Fibroblast of lung (primary cell): ENCODE measurements around the gene HTRA3. TPM values are rescaled to one million over a fixed set of nuclear protein-coding genes. Genes with fewer than 3 reads are reported as not detected.

Experiments used
- DNase-seq, 2 donors: peaks; one replicate each; pipeline versions ENCODE4 v3.0.0 to v3.0.0-alpha.2; 2010; ENCODE audit warnings: low read depth in 2 of 2
- H2AFZ ChIP-seq: 2 replicates; pipeline ENCODE4 v1.5.1; 2012; ENCODE audit warnings: low read length, control low read depth, inconsistent platforms
- H3K27ac ChIP-seq: 2 replicates; pipeline ENCODE4 v1.5.1; 2011; ENCODE audit warnings: low read length, control low read depth; ENCODE audit not compliant: insufficient read depth
- H3K27me3 ChIP-seq: 2 replicates; pipeline ENCODE4 v1.5.1; 2011; ENCODE audit warnings: mild to moderate bottlenecking, low read length; ENCODE audit not compliant: control insufficient read depth, insufficient read depth
- H3K36me3 ChIP-seq: 2 replicates; pipeline ENCODE4 v1.5.1; 2011; ENCODE audit warnings: low read length; ENCODE audit not compliant: control insufficient read depth, insufficient read depth
- H3K4me1 ChIP-seq: 2 replicates; pipeline ENCODE4 v1.5.1; 2011; ENCODE audit warnings: low read length; ENCODE audit not compliant: control insufficient read depth, insufficient read depth; ENCODE audit errors: extremely low read depth
- H3K4me2 ChIP-seq: 2 replicates; pipeline ENCODE4 v1.5.1; 2011; ENCODE audit warnings: low read length, control low read depth; ENCODE audit not compliant: insufficient read depth; ENCODE audit errors: extremely low read depth
- H3K4me3 ChIP-seq, 4 experiments: fragments of 200-600 bp in 1 of 4; sonication (generic) in 1 of 4; replicated peaks in 1 of 4; 2 replicates each; pipeline ENCODE4 v1.5.1; 2011 to 2016; ENCODE audit warnings: low read length in 4 of 4, low read depth in 3 of 4, mild to moderate bottlenecking in 3 of 4, control low read depth in 2 of 4, inconsistent platforms in 1 of 4, mixed read lengths in 1 of 4; ENCODE audit not compliant: insufficient read depth in 1 of 4; ENCODE audit errors: control extremely low read depth in 1 of 4
- H3K79me2 ChIP-seq: 2 replicates; pipeline ENCODE4 v1.5.1; 2012; ENCODE audit warnings: mild to moderate bottlenecking, low read length, inconsistent platforms; ENCODE audit not compliant: control insufficient read depth, insufficient read depth
- H3K9ac ChIP-seq: 2 replicates; pipeline ENCODE4 v1.5.1; 2011; ENCODE audit warnings: mild to moderate bottlenecking, low read length, control low read depth; ENCODE audit not compliant: insufficient read depth
- H3K9me3 ChIP-seq: 2 replicates; pipeline ENCODE4 v1.5.1; 2012; ENCODE audit warnings: low read depth, low read length; ENCODE audit not compliant: control insufficient read depth, insufficient read depth
- H4K20me1 ChIP-seq: 2 replicates; pipeline ENCODE4 v1.5.1; 2011; ENCODE audit warnings: low read length; ENCODE audit not compliant: control insufficient read depth, insufficient read depth; ENCODE audit errors: extremely low read depth
- EZH2 ChIP-seq: IDR thresholded peaks from 2 replicates; pipeline ENCODE4 v1.5.1; 2012; ENCODE audit warnings: low read length, control low read depth, mild to moderate bottlenecking; ENCODE audit errors: missing control alignments
- polyA plus RNA-seq, 2 donors: library from polyadenylated mRNA; depleted of rRNA in 1 of 2; stranded (reverse) in 1 of 2; unstranded in 1 of 2; fragments of >200 nt; gene quantifications; 2 replicates each; pipeline ENCODE4 v1.2.1, GENCODE V29; 2011 to 2012; ENCODE audit warnings: missing spikeins in 1 of 2
- total RNA-seq: library from RNA; depleted of rRNA; stranded (reverse); fragments of >200 nt; gene quantifications from 2 replicates; pipeline ENCODE4 v1.2.1, GENCODE V29; 2014
- TF ChIP-seq, protein P1 (sequence below), 2 donors: IDR thresholded peaks in 1 of 2; conservative IDR thresholded peaks in 1 of 2; 1 replicate in 1 of 2; 2 replicates in 1 of 2; pipeline ENCODE4 v1.5.1; 2011 to 2012; ENCODE audit warnings: low read length in 2 of 2, control low read depth in 1 of 2, inconsistent platforms in 1 of 2, low read depth in 1 of 2, mild to moderate bottlenecking in 1 of 2

Gene HTRA3
- total and polyA plus RNA-seq, 2 donors (not counting 1 experiment from before 2014, with no cell fraction given), result 2.8 to 3.5 TPM

- H3K79me2 ChIP-seq, result no peaks in the 10 kb centered on the region
- no peak overlapping the region for H2AFZ ChIP-seq
- no peak for DNase-seq
- TF ChIP-seq, protein P1, sequence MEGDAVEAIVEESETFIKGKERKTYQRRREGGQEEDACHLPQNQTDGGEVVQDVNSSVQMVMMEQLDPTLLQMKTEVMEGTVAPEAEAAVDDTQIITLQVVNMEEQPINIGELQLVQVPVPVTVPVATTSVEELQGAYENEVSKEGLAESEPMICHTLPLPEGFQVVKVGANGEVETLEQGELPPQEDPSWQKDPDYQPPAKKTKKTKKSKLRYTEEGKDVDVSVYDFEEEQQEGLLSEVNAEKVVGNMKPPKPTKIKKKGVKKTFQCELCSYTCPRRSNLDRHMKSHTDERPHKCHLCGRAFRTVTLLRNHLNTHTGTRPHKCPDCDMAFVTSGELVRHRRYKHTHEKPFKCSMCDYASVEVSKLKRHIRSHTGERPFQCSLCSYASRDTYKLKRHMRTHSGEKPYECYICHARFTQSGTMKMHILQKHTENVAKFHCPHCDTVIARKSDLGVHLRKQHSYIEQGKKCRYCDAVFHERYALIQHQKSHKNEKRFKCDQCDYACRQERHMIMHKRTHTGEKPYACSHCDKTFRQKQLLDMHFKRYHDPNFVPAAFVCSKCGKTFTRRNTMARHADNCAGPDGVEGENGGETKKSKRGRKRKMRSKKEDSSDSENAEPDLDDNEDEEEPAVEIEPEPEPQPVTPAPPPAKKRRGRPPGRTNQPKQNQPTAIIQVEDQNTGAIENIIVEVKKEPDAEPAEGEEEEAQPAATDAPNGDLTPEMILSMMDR (conservative IDR thresholded peaks at IDR 0.05 in 1 of 2, IDR thresholded peaks at IDR 0.05 in 1 of 2; ENCODE audit: low read depth in 1 of 2, low read length in 2 of 2), result no peak
- TF ChIP-seq EZH2, result no peak
- no peaks in the 10 kb centered on the region for H3K9me3 ChIP-seq
- H3K36me3 ChIP-seq, result no peaks in the 10 kb centered on the region
- H3K4me2 ChIP-seq, result no peak overlapping the region
- H3K4me3 ChIP-seq, result no peak overlapping the region
- H3K27me3 ChIP-seq, result no peaks in the 10 kb centered on the region
- no peaks in the 10 kb centered on the region for H4K20me1 ChIP-seq
- no peak overlapping the region for H3K9ac ChIP-seq
- no peak overlapping the region for H3K27ac ChIP-seq
- no peaks in the 10 kb centered on the region for H3K4me1 ChIP-seq
These were observed 25.9 kb downstream of the HTRA3 start for GRCh38 chr4:8295471-8295870.

GRCh38 chr4:8296491-8296890 is 26.9 kb downstream of the HTRA3 start:
- no peaks in the 10 kb centered on the region for H3K79me2 ChIP-seq
- TF ChIP-seq, protein P1 (conservative IDR thresholded peaks at IDR 0.05 in 1 of 2, IDR thresholded peaks at IDR 0.05 in 1 of 2; ENCODE audit: low read depth in 1 of 2, low read length in 2 of 2), result no peak
- TF ChIP-seq EZH2, result no peak
- no peak overlapping the region for H3K4me3 ChIP-seq
- no peaks in the 10 kb centered on the region for H3K4me1 ChIP-seq
- H3K4me2 ChIP-seq, result no peak overlapping the region
- no peaks in the 10 kb centered on the region for H3K36me3 ChIP-seq
- H2AFZ ChIP-seq, result no peak overlapping the region
- no peaks in the 10 kb centered on the region for H4K20me1 ChIP-seq
- no peaks in the 10 kb centered on the region for H3K27me3 ChIP-seq
- no peak overlapping the region for H3K27ac ChIP-seq
- H3K9ac ChIP-seq, result no peak overlapping the region
- DNase-seq, result no peak
- H3K9me3 ChIP-seq, result no peaks in the 10 kb centered on the region

DNA sequence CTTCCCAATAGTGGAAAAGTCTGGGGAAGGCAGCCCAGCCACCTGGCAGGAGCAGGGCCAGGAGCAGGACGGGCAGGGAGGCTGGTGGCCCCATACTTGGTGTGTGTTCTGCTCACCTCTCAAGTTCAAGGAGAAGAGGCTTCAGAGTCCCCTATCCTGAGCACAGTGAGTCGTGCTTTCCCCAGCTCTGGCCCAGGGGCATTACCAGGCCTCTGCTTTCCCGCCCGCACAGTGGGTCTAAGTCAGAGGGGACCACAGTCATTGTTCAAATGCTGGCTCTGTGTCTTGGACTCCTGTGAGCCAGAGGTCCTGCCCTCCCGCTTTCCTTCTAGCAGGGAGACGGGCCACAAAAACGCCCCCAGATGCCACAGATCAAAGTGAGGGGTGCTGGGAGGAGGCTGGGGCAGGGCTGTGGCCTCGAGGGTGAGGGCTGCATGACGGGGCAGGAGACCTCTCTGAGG is 27.6 kb downstream of the HTRA3 start:
- Histone ChIP-seq H3K4me3 (no peak overlapping the region), H3K9ac (no peak overlapping the region), H3K4me1 (no peaks in the 10 kb centered on the region), H2AFZ (no peak overlapping the region), H4K20me1 (no peaks in the 10 kb centered on the region), H3K9me3 (no peaks in the 10 kb centered on the region), H3K27ac (no peak overlapping the region), H3K27me3 (no peaks in the 10 kb centered on the region), H3K79me2 (no peaks in the 10 kb centered on the region), H3K36me3 (no peaks in the 10 kb centered on the region), H3K4me2 (no peak overlapping the region)
- no peak for DNase-seq
- TF ChIP-seq EZH2, result no peak
- TF ChIP-seq, protein P1 (conservative IDR thresholded peaks at IDR 0.05 in 1 of 2, IDR thresholded peaks at IDR 0.05 in 1 of 2; ENCODE audit: low read depth in 1 of 2, low read length in 2 of 2), result no peak
